ENCODE data around the gene STK25.

Gene STK25

GRCh38 chr2:241508240-241509154 is at the start of gene STK25:
Gene STK25 (minus strand): TSS chr2:241508584. CDS start chr2:241508035, 549 bp downstream.
- DNase-seq: peak; percentile 98

GRCh38 chr2:241556746-241557145 is 48.4 kb upstream of the STK25 start:
- DNase-seq: no peak

- DNase-seq: no peak
Observed at GRCh38 chr2:241555711-241556110, 47.3 kb upstream of the STK25 start.

- DNase-seq: no peak
Observed at GRCh38 chr2:241554610-241555322, 46.4 kb upstream of the STK25 start.

- DNase-seq: no peak
Observed at GRCh38 chr2:241553981-241554380, 45.6 kb upstream of the STK25 start.

- no peak for DNase-seq
Observed at GRCh38 chr2:241553512-241553830, 45.1 kb upstream of the STK25 start.

GRCh38 chr2:241551998-241552737 is 43.8 kb upstream of the STK25 start:
- no peak for DNase-seq

- DNase-seq: no peak
Observed at GRCh38 chr2:241551599-241551997, 43.2 kb upstream of the STK25 start.

GRCh38 chr2:241550616-241551580 is 42.5 kb upstream of the STK25 start:
- no peak for DNase-seq

- no peak for DNase-seq
Observed at GRCh38 chr2:241548451-241548835, 40.1 kb upstream of the STK25 start.

- no peak for DNase-seq
Observed at GRCh38 chr2:241547781-241548450, 39.5 kb upstream of the STK25 start.

GRCh38 chr2:241546771-241547498 is 38.6 kb upstream of the STK25 start:
- no peak for DNase-seq

GRCh38 chr2:241545523-241546473 is 37.4 kb upstream of the STK25 start:
- DNase-seq: no peak

- DNase-seq: no peak
Observed at GRCh38 chr2:241545106-241545505, 36.7 kb upstream of the STK25 start.

- no peak for DNase-seq
Observed at GRCh38 chr2:241542278-241542605, 33.9 kb upstream of the STK25 start.

GRCh38 chr2:241541564-241542277 is 33.3 kb upstream of the STK25 start:
- DNase-seq: no peak

GRCh38 chr2:241540771-241541561 is 32.6 kb upstream of the STK25 start:
- peak; percentile 71 for DNase-seq

GRCh38 chr2:241540401-241540770 is 32.0 kb upstream of the STK25 start:
- no peak for DNase-seq

Measured in activated T-cell treated with anti-CD3 and anti-CD28 coated beads, Interleukin-2, amount 50 U/mL, for 1 hour (primary cell).